Measurements from ENCODE around the gene KCNA3. TPM values are rescaled to one million over a fixed set of nuclear protein-coding genes. Genes with fewer than 3 reads are reported as not detected.

KCNA3 gene
- total RNA-seq = not detected in 2 replicates

DNA sequence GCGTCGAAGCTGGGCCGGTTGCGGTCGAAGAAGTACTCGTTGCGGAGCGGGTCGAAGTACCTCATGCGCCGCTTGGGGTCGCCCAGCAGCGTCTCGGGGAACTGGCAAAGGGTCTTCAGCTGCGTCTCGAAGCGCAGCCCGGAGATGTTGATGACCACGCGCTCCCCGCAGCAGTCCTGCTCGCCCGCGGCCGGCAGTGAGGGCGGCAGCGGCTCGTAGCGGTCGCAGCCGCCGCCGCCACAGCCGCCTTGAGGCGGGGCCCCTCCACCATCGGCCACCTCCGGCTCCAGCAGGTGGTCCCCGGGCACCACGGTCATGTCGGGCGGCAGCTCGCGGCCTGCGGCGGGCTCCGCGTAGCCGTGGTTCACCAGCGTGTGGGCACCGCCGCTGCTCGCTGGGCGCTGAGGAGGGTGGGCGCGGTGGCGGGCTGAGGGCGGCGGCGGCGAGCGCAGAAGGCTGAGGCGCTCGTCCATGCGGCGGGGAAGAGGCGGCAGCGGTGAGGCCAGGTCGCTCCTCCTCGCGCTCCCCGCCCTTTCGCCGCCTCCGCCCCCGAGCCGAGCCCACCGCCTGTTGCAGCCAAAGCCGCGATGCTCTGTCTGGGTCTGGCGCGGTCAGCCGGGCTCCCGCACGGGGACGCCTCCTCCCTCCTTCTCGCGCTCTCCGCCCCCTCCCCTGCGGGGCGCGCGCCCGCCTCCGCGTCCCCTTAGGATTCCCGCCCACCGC lies at the start of gene KCNA3:
KCNA3 (minus strand) TSS at position 604 of the 723 bp plus-strand sequence; CDS start at position 473, 131 bp downstream.
- peak within 1 kb of the TSS; percentile 8 for H3K4me3 ChIP-seq (ENCODE audit: low read depth, low read length)
- TF ChIP-seq, protein P1, sequence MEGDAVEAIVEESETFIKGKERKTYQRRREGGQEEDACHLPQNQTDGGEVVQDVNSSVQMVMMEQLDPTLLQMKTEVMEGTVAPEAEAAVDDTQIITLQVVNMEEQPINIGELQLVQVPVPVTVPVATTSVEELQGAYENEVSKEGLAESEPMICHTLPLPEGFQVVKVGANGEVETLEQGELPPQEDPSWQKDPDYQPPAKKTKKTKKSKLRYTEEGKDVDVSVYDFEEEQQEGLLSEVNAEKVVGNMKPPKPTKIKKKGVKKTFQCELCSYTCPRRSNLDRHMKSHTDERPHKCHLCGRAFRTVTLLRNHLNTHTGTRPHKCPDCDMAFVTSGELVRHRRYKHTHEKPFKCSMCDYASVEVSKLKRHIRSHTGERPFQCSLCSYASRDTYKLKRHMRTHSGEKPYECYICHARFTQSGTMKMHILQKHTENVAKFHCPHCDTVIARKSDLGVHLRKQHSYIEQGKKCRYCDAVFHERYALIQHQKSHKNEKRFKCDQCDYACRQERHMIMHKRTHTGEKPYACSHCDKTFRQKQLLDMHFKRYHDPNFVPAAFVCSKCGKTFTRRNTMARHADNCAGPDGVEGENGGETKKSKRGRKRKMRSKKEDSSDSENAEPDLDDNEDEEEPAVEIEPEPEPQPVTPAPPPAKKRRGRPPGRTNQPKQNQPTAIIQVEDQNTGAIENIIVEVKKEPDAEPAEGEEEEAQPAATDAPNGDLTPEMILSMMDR (conservative IDR thresholded peaks at IDR 0.05; ENCODE audit: low read depth, low read length) = no peak
- DNase-seq (ENCODE audit: low read depth) = no peak

DNA sequence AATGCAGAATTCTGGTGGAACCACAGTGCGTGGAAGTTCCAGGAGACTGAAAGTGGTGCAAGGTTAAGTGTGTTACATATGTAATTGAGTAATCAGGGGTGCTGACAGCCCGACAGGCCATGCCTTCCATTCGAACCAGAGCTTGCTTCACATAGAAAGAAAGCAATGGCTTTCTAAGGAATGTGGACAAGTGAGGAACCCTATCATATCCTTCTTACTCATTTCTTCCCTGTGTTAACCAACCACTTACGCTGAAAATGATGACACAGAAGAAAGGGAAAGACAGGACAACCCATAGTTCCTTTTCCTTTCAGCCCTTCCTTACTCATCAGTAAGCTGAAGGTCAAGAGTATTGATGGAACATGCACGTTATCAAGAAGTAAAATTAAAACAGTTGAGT lies 48.1 kb upstream of the KCNA3 start:
- TF ChIP-seq, protein P1 (conservative IDR thresholded peaks at IDR 0.05; ENCODE audit: low read depth, low read length) = no peak
- DNase-seq (ENCODE audit: low read depth) = no peak
- no peak overlapping the region for H3K4me3 ChIP-seq (ENCODE audit: low read depth, low read length)

GRCh38 chr1:110719908-110720307 lies 45.2 kb upstream of the KCNA3 start:
- DNase-seq (ENCODE audit: low read depth) = no peak
- TF ChIP-seq, protein P1 (conservative IDR thresholded peaks at IDR 0.05; ENCODE audit: low read depth, low read length) = no peak
- H3K4me3 ChIP-seq (ENCODE audit: low read depth, low read length) = no peak overlapping the region

DNA sequence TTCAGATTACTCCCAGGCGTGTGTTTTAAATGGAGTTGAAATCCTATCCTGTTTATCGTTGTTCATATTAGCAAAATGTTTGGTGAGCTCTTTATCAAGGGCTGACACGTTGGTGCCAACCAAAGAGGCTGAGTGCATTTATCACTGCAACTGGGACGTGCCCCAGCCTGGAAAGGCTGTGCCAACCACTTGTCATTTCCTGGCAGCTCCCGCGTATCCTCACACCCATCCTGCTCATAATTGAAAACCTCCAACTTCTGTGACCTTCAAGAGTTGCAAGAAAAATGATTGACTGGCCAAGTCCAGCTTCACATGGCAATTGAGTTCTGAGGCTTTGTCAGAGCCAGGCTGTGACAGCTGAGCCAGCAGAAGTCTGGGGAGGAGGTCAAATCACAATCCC lies 43.7 kb upstream of the KCNA3 start:
- TF ChIP-seq, protein P1 (conservative IDR thresholded peaks at IDR 0.05; ENCODE audit: low read depth, low read length) = no peak
- no peak for DNase-seq (ENCODE audit: low read depth)
- no peak overlapping the region for H3K4me3 ChIP-seq (ENCODE audit: low read depth, low read length)

DNA sequence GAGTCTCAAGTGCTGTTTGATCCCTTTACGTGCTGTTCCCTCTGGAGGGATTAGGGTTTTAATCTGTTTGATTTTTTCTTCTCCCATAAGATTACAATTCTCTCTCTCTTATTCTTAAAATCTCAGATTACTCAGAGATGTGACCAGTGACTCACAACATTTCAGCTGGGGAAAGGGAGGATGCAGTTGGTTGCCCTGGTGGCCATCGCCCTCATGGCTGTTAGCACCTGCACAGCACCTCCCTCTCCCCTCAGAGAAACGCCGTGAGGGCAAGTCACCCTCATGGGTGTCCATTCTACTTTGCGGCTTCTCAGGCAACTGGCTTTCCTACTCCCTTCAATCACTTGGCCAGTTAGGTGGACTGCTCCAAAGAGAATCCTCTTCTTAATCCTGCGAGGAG lies 42.4 kb upstream of the KCNA3 start:
- TF ChIP-seq, protein P1 (conservative IDR thresholded peaks at IDR 0.05; ENCODE audit: low read depth, low read length) = no peak
- H3K4me3 ChIP-seq (ENCODE audit: low read depth, low read length) = no peak overlapping the region
- no peak for DNase-seq (ENCODE audit: low read depth)

- no peak overlapping the region for H3K4me3 ChIP-seq (ENCODE audit: low read depth, low read length)
- no peak for DNase-seq (ENCODE audit: low read depth)
- TF ChIP-seq, protein P1 (conservative IDR thresholded peaks at IDR 0.05; ENCODE audit: low read depth, low read length) = no peak
Measured at GRCh38 chr1:110714374-110714995, 39.7 kb upstream of the KCNA3 start.
